PFSK-1 (cell line): Measurements from ENCODE around the gene RPTOR.

Source experiments
- FOXP2 ChIP-seq: optimal IDR thresholded peaks from 2 replicates; pipeline ENCODE3; 2011; ENCODE audit warnings: borderline replicate concordance, control low read depth, inconsistent platforms; ENCODE audit not compliant: insufficient read depth; ENCODE audit errors: extremely low read length, extremely low read depth
- POLR2AphosphoS5 ChIP-seq: IDR thresholded peaks from 2 replicates; pipeline ENCODE4 v1.6.1; 2012; ENCODE audit warnings: low read depth, mild to moderate bottlenecking, control low read depth, low read length, moderate library complexity
- SIN3A ChIP-seq: IDR thresholded peaks from 2 replicates; pipeline ENCODE4 v1.6.1; 2012; ENCODE audit warnings: mild to moderate bottlenecking, low read length, moderate library complexity, borderline replicate concordance; ENCODE audit not compliant: insufficient read depth
- TAF1 ChIP-seq: IDR thresholded peaks from 2 replicates; pipeline ENCODE4 v1.6.1; 2012; ENCODE audit warnings: low read length, control low read depth, borderline replicate concordance; ENCODE audit not compliant: insufficient read depth
- TF ChIP-seq, protein P1 (sequence below), 2 experiments: IDR thresholded peaks; 2 replicates each; pipeline versions ENCODE4 v1.6.1 to v1.8.0; 2011 to 2012; ENCODE audit warnings: low read depth in 2 of 2, low read length in 2 of 2, control low read depth in 1 of 2, inconsistent platforms in 1 of 2, mild to moderate bottlenecking in 1 of 2, moderate library complexity in 1 of 2; ENCODE audit not compliant: insufficient read depth in 1 of 2

DNA sequence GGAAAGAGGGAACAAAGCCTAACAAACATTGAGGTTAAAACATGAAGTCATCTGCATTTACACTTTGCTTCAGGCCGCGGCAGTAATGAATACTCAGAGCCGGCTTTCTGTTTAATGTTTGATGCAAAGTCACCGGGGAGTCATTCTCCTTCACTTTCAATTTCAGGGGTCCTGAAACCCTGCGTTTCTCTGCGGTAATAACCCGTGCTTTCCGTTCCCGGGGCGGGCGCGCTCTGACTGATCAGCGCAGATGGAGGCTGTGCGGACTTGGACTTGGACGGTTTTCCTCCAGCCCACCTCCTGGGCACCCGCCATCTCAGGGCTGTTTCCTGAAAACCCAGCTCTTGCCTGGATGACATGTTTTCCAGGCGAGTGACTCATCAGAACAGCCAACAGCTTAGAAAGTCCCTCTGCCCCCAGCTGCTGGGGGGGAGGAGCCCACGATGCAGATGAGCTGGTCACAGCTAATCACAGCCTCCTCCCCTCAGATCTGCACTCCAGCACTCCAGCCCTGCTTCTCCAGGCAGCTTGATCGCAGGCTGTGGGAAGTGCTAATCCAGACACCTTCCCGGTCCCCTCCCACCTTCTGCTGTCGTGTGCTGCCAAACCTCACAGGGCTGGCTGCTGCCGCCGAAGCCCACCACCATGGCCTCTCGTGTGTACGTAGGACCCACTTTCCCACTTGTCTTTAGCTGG, 288.4 kb downstream of the RPTOR start:
- TF ChIP-seq POLR2AphosphoS5 (peak; percentile 76), TAF1 (peak; percentile 77; the same call in 1 of the 2 replicates), SIN3A (peak; percentile 55; the same call in 1 of the 2 replicates), FOXP2 (peak; percentile 77)
- TF ChIP-seq, protein P1, sequence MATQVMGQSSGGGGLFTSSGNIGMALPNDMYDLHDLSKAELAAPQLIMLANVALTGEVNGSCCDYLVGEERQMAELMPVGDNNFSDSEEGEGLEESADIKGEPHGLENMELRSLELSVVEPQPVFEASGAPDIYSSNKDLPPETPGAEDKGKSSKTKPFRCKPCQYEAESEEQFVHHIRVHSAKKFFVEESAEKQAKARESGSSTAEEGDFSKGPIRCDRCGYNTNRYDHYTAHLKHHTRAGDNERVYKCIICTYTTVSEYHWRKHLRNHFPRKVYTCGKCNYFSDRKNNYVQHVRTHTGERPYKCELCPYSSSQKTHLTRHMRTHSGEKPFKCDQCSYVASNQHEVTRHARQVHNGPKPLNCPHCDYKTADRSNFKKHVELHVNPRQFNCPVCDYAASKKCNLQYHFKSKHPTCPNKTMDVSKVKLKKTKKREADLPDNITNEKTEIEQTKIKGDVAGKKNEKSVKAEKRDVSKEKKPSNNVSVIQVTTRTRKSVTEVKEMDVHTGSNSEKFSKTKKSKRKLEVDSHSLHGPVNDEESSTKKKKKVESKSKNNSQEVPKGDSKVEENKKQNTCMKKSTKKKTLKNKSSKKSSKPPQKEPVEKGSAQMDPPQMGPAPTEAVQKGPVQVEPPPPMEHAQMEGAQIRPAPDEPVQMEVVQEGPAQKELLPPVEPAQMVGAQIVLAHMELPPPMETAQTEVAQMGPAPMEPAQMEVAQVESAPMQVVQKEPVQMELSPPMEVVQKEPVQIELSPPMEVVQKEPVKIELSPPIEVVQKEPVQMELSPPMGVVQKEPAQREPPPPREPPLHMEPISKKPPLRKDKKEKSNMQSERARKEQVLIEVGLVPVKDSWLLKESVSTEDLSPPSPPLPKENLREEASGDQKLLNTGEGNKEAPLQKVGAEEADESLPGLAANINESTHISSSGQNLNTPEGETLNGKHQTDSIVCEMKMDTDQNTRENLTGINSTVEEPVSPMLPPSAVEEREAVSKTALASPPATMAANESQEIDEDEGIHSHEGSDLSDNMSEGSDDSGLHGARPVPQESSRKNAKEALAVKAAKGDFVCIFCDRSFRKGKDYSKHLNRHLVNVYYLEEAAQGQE (IDR thresholded peaks at IDR 0.05; ENCODE audit: insufficient read depth in 1 of 2, low read depth in 2 of 2, low read length in 2 of 2) = peak; percentile 30 to 64; a peak in 1 of 4 replicates
